ENCODE measurements around the gene EXOC4.

- TF ChIP-seq YY1 (IDR thresholded peaks at IDR 0.05; ENCODE audit: insufficient read depth, insufficient read length) (no peak), ZNF274 (IDR thresholded peaks at IDR 0.05; ENCODE audit: low read depth, low read length) (no peak)
Observed at GRCh38 chr7:133571076-133571475, 318.2 kb downstream of the EXOC4 start.

Data from NT2/D1 (cell line).